Stimulated activated CD4-positive, alpha-beta T cell treated with anti-CD3 and anti-CD28 coated beads, Interleukin-15, amount 100 ng/mL, for 24 hours (primary cell): ENCODE results near the gene CMSS1.
"Not testable (repeated sequence)": the region's sequence is repeated elsewhere in the genome, so short reads cannot be mapped to it uniquely, and the experiment has no call there.

ENCODE experiments used
- DNase-seq: peaks from one replicate; pipeline ENCODE4 v3.0.0-alpha.2; 2020

The CMSS1 gene

GRCh38 chr3:100030914-100031425 lies 213.3 kb downstream of the CMSS1 start:
- DNase-seq: no peak

- DNase-seq: no peak
These were observed 214.6 kb downstream of the CMSS1 start for GRCh38 chr3:100032243-100032642.

GRCh38 chr3:100033184-100033583 lies 215.5 kb downstream of the CMSS1 start:
- no peak for DNase-seq

- no peak for DNase-seq
These were observed 216.3 kb downstream of the CMSS1 start for GRCh38 chr3:100033903-100034471.

GRCh38 chr3:100039075-100039474 lies 221.4 kb downstream of the CMSS1 start:
- no peak for DNase-seq

GRCh38 chr3:100040451-100041225 lies 223.0 kb downstream of the CMSS1 start:
- DNase-seq: no peak

- no peak for DNase-seq
These were observed 223.7 kb downstream of the CMSS1 start for GRCh38 chr3:100041328-100041749.

GRCh38 chr3:100042166-100042981 lies 224.7 kb downstream of the CMSS1 start:
- no peak for DNase-seq

GRCh38 chr3:100043271-100043670 lies 225.6 kb downstream of the CMSS1 start:
- DNase-seq: no peak

- no peak for DNase-seq
These were observed 226.7 kb downstream of the CMSS1 start for GRCh38 chr3:100044369-100044768.

GRCh38 chr3:100045696-100046095 lies 228.0 kb downstream of the CMSS1 start:
- no peak for DNase-seq

- DNase-seq: no peak
These were observed 229.3 kb downstream of the CMSS1 start for GRCh38 chr3:100046986-100047385.

GRCh38 chr3:100047455-100048141 lies 229.9 kb downstream of the CMSS1 start:
- peak; percentile 8 for DNase-seq

GRCh38 chr3:100048248-100048647 lies 230.6 kb downstream of the CMSS1 start:
- no peak for DNase-seq

- DNase-seq: not testable (repeated sequence)
These were observed 233.9 kb downstream of the CMSS1 start for GRCh38 chr3:100051513-100051912.

- DNase-seq: no peak
These were observed 236.4 kb downstream of the CMSS1 start for GRCh38 chr3:100053951-100054620.

GRCh38 chr3:100057716-100058575 lies 240.3 kb downstream of the CMSS1 start:
- DNase-seq: no peak

GRCh38 chr3:100059472-100059871 lies 241.8 kb downstream of the CMSS1 start:
- no peak for DNase-seq

GRCh38 chr3:100060685-100061484 lies 243.2 kb downstream of the CMSS1 start:
- DNase-seq: no peak

- no peak for DNase-seq
These were observed 245.0 kb downstream of the CMSS1 start for GRCh38 chr3:100062665-100063064.
